Measurements from ENCODE around the gene MAGOH. TPM values are rescaled to one million over a fixed set of nuclear protein-coding genes. Genes with fewer than 3 reads are reported as not detected.
A peak's percentile ranks its signal among the peaks of the same experiment; 100 is the strongest.

Gene MAGOH
- total and polyA plus RNA-seq, 10 of the 15 experiments (the other 5 are each of a cell fraction or from before 2014, with no cell fraction given), result 62.6 to 261 (median 89.8) TPM

DNA sequence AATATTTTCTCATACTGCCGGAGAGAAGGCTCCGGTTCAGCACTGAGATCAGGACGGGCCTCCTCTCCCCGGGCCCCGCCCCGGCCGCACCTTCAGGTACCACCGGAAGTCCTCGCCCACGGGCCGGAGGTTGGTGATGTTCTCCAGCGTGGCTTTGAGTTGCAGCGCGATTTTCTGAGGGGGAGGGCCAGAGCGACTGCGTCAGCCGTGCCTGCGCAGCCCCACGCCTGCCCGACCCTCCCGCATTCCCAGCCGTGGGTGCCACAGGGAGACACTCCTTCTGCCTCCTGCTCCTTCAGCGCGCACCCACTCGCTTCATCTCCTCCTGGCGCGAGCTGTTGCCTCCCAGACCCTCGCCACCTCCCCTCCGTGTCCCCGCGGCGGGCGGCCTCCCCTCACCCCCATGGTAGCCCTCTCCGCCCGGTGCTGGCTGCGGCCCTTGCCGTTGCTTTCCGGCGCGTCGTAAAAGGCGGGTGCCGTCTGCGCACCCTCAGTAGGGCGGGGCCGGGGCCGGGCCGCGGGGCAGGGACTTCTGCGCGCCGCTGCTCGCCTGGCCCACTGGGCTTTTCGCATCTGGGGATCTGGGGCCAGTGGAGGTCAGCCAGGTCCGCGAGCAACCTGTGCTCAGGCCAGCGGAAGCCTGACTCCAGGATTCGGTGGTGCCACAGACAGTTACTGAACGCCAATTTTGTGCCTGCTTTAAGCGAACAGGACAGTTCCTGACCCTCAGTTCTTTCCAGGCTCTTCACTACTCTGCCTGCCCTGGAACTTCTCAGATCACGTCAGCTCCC, 18.0 kb downstream of the MAGOH start, which contains the start of gene CZIB (continued):
- TF ChIP-seq RELB (IDR thresholded peaks at IDR 0.05; ENCODE audit: low read depth) (peak; percentile 68; the same call in 1 of the 2 replicates), HDAC2 (IDR thresholded peaks at IDR 0.05) (no peak), ZNF687 (IDR thresholded peaks at IDR 0.05) (peak; percentile 79), TBL1XR1 (IDR thresholded peaks at IDR 0.05; ENCODE audit: low read depth, low read length) (peak; percentile 19; the same call in 1 of the 2 replicates), RUNX3 (IDR thresholded peaks at IDR 0.05; ENCODE audit: low read length) (peak; percentile 44; the same call in 1 of the 2 replicates), KLF5 (IDR thresholded peaks at IDR 0.05; ENCODE audit: partially characterized antibody) (no peak), SREBF1 (IDR thresholded peaks at IDR 0.05; ENCODE audit: low read length) (0 out of 2 replicates have a peak, but pooled peaks have one; percentile 19), SMAD5 (IDR thresholded peaks at IDR 0.05; ENCODE audit: low read depth) (peak; percentile 86; the same call in 1 of the 2 replicates), ZNF207 (IDR thresholded peaks at IDR 0.05; ENCODE audit: borderline replicate concordance) (0 out of 2 replicates have a peak, but pooled peaks have one; percentile 30), CEBPB (IDR thresholded peaks at IDR 0.05; ENCODE audit: borderline replicate concordance in 1 of 2, low read depth in 2 of 2, low read length in 2 of 2) (no peak), CREM (IDR thresholded peaks at IDR 0.05; ENCODE audit: low read depth) (peak; percentile 84), GATAD2B (conservative IDR thresholded peaks at IDR 0.05; ENCODE audit: low read depth) (peak; percentile 94)
- TF ChIP-seq, protein P1, sequence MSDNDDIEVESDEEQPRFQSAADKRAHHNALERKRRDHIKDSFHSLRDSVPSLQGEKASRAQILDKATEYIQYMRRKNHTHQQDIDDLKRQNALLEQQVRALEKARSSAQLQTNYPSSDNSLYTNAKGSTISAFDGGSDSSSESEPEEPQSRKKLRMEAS (IDR thresholded peaks at IDR 0.05; ENCODE audit: low read depth, low read length), result peak; percentile 63; the same call in 1 of the 2 replicates
- TF ChIP-seq, protein P2, sequence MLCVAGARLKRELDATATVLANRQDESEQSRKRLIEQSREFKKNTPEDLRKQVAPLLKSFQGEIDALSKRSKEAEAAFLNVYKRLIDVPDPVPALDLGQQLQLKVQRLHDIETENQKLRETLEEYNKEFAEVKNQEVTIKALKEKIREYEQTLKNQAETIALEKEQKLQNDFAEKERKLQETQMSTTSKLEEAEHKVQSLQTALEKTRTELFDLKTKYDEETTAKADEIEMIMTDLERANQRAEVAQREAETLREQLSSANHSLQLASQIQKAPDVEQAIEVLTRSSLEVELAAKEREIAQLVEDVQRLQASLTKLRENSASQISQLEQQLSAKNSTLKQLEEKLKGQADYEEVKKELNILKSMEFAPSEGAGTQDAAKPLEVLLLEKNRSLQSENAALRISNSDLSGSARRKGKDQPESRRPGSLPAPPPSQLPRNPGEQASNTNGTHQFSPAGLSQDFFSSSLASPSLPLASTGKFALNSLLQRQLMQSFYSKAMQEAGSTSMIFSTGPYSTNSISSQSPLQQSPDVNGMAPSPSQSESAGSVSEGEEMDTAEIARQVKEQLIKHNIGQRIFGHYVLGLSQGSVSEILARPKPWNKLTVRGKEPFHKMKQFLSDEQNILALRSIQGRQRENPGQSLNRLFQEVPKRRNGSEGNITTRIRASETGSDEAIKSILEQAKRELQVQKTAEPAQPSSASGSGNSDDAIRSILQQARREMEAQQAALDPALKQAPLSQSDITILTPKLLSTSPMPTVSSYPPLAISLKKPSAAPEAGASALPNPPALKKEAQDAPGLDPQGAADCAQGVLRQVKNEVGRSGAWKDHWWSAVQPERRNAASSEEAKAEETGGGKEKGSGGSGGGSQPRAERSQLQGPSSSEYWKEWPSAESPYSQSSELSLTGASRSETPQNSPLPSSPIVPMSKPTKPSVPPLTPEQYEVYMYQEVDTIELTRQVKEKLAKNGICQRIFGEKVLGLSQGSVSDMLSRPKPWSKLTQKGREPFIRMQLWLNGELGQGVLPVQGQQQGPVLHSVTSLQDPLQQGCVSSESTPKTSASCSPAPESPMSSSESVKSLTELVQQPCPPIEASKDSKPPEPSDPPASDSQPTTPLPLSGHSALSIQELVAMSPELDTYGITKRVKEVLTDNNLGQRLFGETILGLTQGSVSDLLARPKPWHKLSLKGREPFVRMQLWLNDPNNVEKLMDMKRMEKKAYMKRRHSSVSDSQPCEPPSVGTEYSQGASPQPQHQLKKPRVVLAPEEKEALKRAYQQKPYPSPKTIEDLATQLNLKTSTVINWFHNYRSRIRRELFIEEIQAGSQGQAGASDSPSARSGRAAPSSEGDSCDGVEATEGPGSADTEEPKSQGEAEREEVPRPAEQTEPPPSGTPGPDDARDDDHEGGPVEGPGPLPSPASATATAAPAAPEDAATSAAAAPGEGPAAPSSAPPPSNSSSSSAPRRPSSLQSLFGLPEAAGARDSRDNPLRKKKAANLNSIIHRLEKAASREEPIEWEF (IDR thresholded peaks at IDR 0.05; ENCODE audit: insufficient replicate concordance, low read depth, low read length), result peak; percentile 23
- TF ChIP-seq, protein P3, sequence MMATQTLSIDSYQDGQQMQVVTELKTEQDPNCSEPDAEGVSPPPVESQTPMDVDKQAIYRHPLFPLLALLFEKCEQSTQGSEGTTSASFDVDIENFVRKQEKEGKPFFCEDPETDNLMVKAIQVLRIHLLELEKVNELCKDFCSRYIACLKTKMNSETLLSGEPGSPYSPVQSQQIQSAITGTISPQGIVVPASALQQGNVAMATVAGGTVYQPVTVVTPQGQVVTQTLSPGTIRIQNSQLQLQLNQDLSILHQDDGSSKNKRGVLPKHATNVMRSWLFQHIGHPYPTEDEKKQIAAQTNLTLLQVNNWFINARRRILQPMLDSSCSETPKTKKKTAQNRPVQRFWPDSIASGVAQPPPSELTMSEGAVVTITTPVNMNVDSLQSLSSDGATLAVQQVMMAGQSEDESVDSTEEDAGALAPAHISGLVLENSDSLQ (IDR thresholded peaks at IDR 0.05), result peak; percentile 54

All from GM12878 (cell line).